GM21390 (cell line): Measurements from ENCODE around the gene ITIH1.

ENCODE experiments used
- ATAC-seq: cut with Tn5 transposase; IDR thresholded peaks from one replicate; pipeline ENCODE4 v1.9.1; 2021; ENCODE audit not compliant: unreplicated experiment

The ITIH1 gene

GRCh38 chr3:52790337-52790736 lies 12.9 kb downstream of the ITIH1 start:
- ATAC-seq = no peak

GRCh38 chr3:52790741-52791140 lies 13.3 kb downstream of the ITIH1 start:
- no peak for ATAC-seq

GRCh38 chr3:52791366-52791765 lies 14.0 kb downstream of the ITIH1 start:
- no peak for ATAC-seq

GRCh38 chr3:52791928-52792327 lies 14.5 kb downstream of the ITIH1 start:
- no peak for ATAC-seq

GRCh38 chr3:52792413-52792812 lies 15.0 kb downstream of the ITIH1 start:
- no peak for ATAC-seq

- no peak for ATAC-seq
Measured at GRCh38 chr3:52792961-52793695, 15.7 kb downstream of the ITIH1 start.

- ATAC-seq = no peak
Measured at GRCh38 chr3:52793702-52794611, 16.6 kb downstream of the ITIH1 start.

- no peak for ATAC-seq
Measured at GRCh38 chr3:52794612-52795099, 17.3 kb downstream of the ITIH1 start, which contains the start of gene ITIH3. ITIH3 (plus strand) TSS chr3:52794796; CDS start chr3:52794804, 8 bp downstream.

- ATAC-seq = no peak
Measured at GRCh38 chr3:52795298-52795900, 18.0 kb downstream of the ITIH1 start.

GRCh38 chr3:52796411-52796810 lies 19.0 kb downstream of the ITIH1 start:
- ATAC-seq = no peak

- no peak for ATAC-seq
Measured at GRCh38 chr3:52798376-52798977, 21.1 kb downstream of the ITIH1 start.

GRCh38 chr3:52798978-52799476 lies 21.6 kb downstream of the ITIH1 start:
- no peak for ATAC-seq

- ATAC-seq = no peak
Measured at GRCh38 chr3:52800079-52800478, 22.7 kb downstream of the ITIH1 start.

- ATAC-seq = no peak
Measured at GRCh38 chr3:52801839-52802238, 24.4 kb downstream of the ITIH1 start.

GRCh38 chr3:52805270-52806039 lies 28.1 kb downstream of the ITIH1 start:
- ATAC-seq = no peak

GRCh38 chr3:52809149-52809548 lies 31.8 kb downstream of the ITIH1 start:
- ATAC-seq = no peak

- no peak for ATAC-seq
Measured at GRCh38 chr3:52809662-52810377, 32.4 kb downstream of the ITIH1 start.

- no peak for ATAC-seq
Measured at GRCh38 chr3:52810923-52811322, 33.5 kb downstream of the ITIH1 start.

GRCh38 chr3:52811452-52812011 lies 34.1 kb downstream of the ITIH1 start:
- ATAC-seq = no peak
